CD4-positive, alpha-beta T cell treated with Interleukin-17A for 1 hour (primary cell): ENCODE data around the gene TEX261.
"Not testable (repeated sequence)": the region's sequence is repeated elsewhere in the genome, so short reads cannot be mapped to it uniquely, and the experiment has no call there.

Experiments used
- DNase-seq: peaks from one replicate; pipeline ENCODE4 v3.0.0-alpha.2; 2020

TEX261 gene

GRCh38 chr2:70994699-70995425 is at the start of gene TEX261:
Gene TEX261, minus strand, starts transcription at chr2:70994873. Its CDS starts 116 bp downstream, at chr2:70994757.
- DNase-seq, result peak; percentile 92

- no peak for DNase-seq
Observed at GRCh38 chr2:71043531-71044407, 49.1 kb upstream of the TEX261 start.

GRCh38 chr2:71042287-71042686 is 47.6 kb upstream of the TEX261 start:
- no peak for DNase-seq

- not testable (repeated sequence) for DNase-seq
Observed at GRCh38 chr2:71036296-71036695, 41.6 kb upstream of the TEX261 start.

- DNase-seq, result peak; percentile 75
Observed at GRCh38 chr2:71023553-71024243, 29.0 kb upstream of the TEX261 start.

- not testable (repeated sequence) for DNase-seq
Observed at GRCh38 chr2:71021394-71021793, 26.7 kb upstream of the TEX261 start.

- DNase-seq, result not testable (repeated sequence)
Observed at GRCh38 chr2:71019989-71020388, 25.3 kb upstream of the TEX261 start.

- no peak for DNase-seq
Observed at GRCh38 chr2:71018625-71019024, 24.0 kb upstream of the TEX261 start.

GRCh38 chr2:71011786-71012185 is 17.1 kb upstream of the TEX261 start:
- DNase-seq, result not testable (repeated sequence)

GRCh38 chr2:71008342-71008741 is 13.7 kb upstream of the TEX261 start:
- no peak for DNase-seq

GRCh38 chr2:71006955-71007799 is 12.5 kb upstream of the TEX261 start:
- DNase-seq, result no peak

GRCh38 chr2:71006323-71006722 is 11.7 kb upstream of the TEX261 start:
- DNase-seq, result no peak

- no peak for DNase-seq
Observed at GRCh38 chr2:71005271-71006202, 10.9 kb upstream of the TEX261 start.

- DNase-seq, result no peak
Observed at GRCh38 chr2:71004857-71005256, 10.2 kb upstream of the TEX261 start.

GRCh38 chr2:71003966-71004755 is 9.5 kb upstream of the TEX261 start:
- no peak for DNase-seq

GRCh38 chr2:71003396-71003795 is 8.7 kb upstream of the TEX261 start:
- no peak for DNase-seq

- no peak for DNase-seq
Observed at GRCh38 chr2:71001981-71002570, 7.4 kb upstream of the TEX261 start.

- DNase-seq, result no peak
Observed at GRCh38 chr2:71001592-71001927, 6.9 kb upstream of the TEX261 start.

- peak; percentile 84 for DNase-seq
Observed at GRCh38 chr2:71000780-71001591, 6.3 kb upstream of the TEX261 start.
